ENCODE measurements around the gene SDCCAG8. TPM values are rescaled to one million over a fixed set of nuclear protein-coding genes. Genes with fewer than 3 reads are reported as not detected.

SDCCAG8 gene
- total RNA-seq, 4 donors from 2014 or later, result 30.2 to 46.4 (median 36.7) TPM

DNA sequence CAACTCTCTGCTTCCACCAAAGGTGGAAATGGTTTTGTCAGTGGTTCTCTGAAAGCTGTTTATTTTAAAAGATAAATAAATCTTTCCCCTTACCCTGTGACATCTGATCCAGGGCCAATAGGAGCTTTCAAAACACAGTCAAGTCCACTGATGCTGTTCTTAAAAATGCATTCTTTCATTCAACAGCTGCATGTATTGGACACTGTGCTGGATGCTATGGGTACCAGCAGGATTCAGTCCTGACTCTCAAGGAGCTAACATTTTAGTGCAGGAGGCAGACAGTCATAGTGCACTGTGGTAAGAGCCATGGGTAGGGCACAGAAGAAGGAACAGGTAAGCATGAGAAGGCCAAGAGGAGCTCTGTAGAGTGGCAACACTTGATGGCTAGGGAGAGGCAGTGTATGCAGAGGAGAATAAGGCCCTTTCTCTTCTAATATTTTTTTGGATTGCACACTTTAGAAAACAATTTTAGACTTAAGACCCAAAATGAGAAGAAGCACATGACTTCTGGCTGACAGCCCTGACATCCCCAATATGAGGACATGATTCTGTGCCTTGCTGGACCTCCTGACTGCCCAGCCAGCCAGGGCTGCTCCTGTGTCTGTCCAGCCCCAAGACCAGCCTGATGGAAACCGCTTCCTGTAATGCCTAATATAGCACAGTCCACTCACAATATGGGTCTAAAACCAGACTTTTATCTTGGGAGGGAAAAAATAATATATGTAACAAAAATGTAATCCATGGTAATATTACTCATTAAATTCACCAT is 207.3 kb downstream of the SDCCAG8 start:
- 100% methylated on average over 1 of the region's 1 CpG; no CpG with 5 or more reads in 1 of the 2 donors for WGBS, 2 donors (ENCODE audit: low coverage in 1 of 2)
- no peaks in the 10 kb centered on the region for H3K27me3 ChIP-seq
- no peak overlapping the region for H3K27ac ChIP-seq
- H3K36me3 ChIP-seq, result peaks cover 0 to 14% of the 10 kb centered on the region in 2 donors
- H3K4me1 ChIP-seq, result peaks cover 0 to 5% (median 0%) of the 10 kb centered on the region in 3 donors
- H3K9me3 ChIP-seq, result no peaks in the 10 kb centered on the region
- no peak overlapping the region for H3K4me3 ChIP-seq
- ATAC-seq, result no peak
- TF ChIP-seq POLR2AphosphoS5 (IDR thresholded peaks at IDR 0.05), result no peak
- no peak for TF ChIP-seq POLR2A (IDR thresholded peaks at IDR 0.05)
- TF ChIP-seq, protein P1, sequence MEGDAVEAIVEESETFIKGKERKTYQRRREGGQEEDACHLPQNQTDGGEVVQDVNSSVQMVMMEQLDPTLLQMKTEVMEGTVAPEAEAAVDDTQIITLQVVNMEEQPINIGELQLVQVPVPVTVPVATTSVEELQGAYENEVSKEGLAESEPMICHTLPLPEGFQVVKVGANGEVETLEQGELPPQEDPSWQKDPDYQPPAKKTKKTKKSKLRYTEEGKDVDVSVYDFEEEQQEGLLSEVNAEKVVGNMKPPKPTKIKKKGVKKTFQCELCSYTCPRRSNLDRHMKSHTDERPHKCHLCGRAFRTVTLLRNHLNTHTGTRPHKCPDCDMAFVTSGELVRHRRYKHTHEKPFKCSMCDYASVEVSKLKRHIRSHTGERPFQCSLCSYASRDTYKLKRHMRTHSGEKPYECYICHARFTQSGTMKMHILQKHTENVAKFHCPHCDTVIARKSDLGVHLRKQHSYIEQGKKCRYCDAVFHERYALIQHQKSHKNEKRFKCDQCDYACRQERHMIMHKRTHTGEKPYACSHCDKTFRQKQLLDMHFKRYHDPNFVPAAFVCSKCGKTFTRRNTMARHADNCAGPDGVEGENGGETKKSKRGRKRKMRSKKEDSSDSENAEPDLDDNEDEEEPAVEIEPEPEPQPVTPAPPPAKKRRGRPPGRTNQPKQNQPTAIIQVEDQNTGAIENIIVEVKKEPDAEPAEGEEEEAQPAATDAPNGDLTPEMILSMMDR (IDR thresholded peaks at IDR 0.05), result no peak
- TF ChIP-seq EP300 (IDR thresholded peaks at IDR 0.05), result no peak

DNA sequence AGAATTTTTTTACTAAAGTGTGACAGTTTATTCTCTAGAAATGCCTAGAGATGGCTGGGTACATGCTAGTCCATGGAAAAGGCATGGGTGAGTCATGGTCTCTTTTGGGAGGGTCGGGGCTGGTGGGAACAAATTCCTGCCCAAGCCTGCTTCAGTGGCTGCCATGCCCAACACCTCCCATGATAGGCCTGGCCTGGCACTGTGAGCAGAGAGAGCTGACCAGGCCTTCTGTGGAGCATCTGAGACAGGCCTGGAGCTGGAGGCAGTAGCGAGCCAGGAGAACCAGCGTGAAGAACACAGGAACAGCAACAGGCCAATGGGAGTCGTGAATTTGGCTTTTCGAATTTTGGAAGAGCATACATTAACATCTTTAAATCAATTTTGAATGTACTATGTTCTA is 209.2 kb downstream of the SDCCAG8 start:
- Histone ChIP-seq H3K4me3 (no peak overlapping the region), H3K36me3 (peaks cover 0 to 14% of the 10 kb centered on the region in 2 donors), H3K27me3 (no peaks in the 10 kb centered on the region), H3K4me1 (peaks cover 0 to 5% (median 0%) of the 10 kb centered on the region in 3 donors), H3K27ac (no peak overlapping the region), H3K9me3 (no peaks in the 10 kb centered on the region)
- 91 to 95% methylated on average over 4 of the region's 5 CpGs for WGBS, 2 donors (ENCODE audit: low coverage in 1 of 2)
- ATAC-seq, result no peak
- no peak for TF ChIP-seq POLR2AphosphoS5 (IDR thresholded peaks at IDR 0.05)
- TF ChIP-seq EP300 (IDR thresholded peaks at IDR 0.05), result no peak
- no peak for TF ChIP-seq POLR2A (IDR thresholded peaks at IDR 0.05)
- TF ChIP-seq, protein P1 (IDR thresholded peaks at IDR 0.05), result no peak

DNA sequence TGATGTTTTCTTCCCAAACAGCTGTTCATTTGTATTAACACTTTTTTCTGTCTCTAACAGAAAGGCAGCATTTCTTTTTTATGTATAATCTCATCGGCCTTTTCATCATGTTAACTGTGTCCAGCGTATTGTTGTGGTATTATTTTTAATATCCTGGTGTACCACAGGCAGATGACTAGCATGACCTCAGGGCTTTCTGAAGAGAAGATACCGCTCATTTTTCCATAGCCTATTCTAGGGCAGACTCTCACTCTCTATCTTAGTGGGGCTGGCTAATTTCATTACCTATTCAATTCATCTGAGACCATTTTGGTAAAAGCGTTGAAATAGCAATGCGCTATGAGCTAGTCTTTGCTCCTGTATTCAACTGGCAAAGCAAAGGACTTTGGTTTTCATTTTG is 209.9 kb downstream of the SDCCAG8 start:
- Histone ChIP-seq H3K27me3 (no peaks in the 10 kb centered on the region), H3K4me3 (no peak overlapping the region), H3K9me3 (no peaks in the 10 kb centered on the region), H3K4me1 (peaks cover 0 to 5% (median 0%) of the 10 kb centered on the region in 3 donors), H3K36me3 (peaks cover 0 to 11% of the 10 kb centered on the region in 2 donors), H3K27ac (no peak overlapping the region)
- WGBS, 2 donors (ENCODE audit: low coverage in 1 of 2), result 70 to 93% methylated on average over 5 of the region's 5 CpGs
- no peak for ATAC-seq
- TF ChIP-seq, protein P1 (IDR thresholded peaks at IDR 0.05), result no peak

DNA sequence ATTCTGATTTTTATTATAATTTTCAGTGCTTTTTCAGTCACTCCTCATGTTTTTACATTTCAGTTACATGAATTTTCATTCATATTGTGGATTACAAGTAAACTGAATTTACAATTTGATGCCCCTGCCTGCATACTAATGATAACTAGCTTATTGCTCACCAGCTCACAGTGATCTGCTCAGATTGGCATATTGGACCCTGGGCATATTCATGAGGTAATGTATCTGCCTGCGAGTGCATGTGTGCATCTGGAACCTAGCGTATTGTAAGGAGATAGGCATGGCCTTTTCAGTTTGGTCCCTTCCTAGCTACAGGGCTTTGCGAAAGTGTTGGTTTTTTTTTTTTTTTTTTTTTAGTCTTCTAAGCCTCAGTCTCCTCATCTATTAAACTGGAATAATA is 213.7 kb downstream of the SDCCAG8 start:
- peaks cover 0 to 9% of the 10 kb centered on the region in 2 donors for H3K36me3 ChIP-seq
- H3K4me1 ChIP-seq, result peaks cover 4 to 28% (median 5%) of the 10 kb centered on the region in 3 donors
- no peak overlapping the region for H3K4me3 ChIP-seq
- no peak for ATAC-seq
- no peaks in the 10 kb centered on the region for H3K27me3 ChIP-seq
- WGBS, 2 donors (ENCODE audit: low coverage in 1 of 2), result 98 to 100% methylated on average over 3 of the region's 3 CpGs
- TF ChIP-seq POLR2A (IDR thresholded peaks at IDR 0.05) (no peak), POLR2AphosphoS5 (IDR thresholded peaks at IDR 0.05) (no peak), EP300 (IDR thresholded peaks at IDR 0.05) (no peak)
- TF ChIP-seq, protein P1 (IDR thresholded peaks at IDR 0.05), result no peak
- no peak overlapping the region for H3K27ac ChIP-seq
- H3K9me3 ChIP-seq, result no peaks in the 10 kb centered on the region

DNA sequence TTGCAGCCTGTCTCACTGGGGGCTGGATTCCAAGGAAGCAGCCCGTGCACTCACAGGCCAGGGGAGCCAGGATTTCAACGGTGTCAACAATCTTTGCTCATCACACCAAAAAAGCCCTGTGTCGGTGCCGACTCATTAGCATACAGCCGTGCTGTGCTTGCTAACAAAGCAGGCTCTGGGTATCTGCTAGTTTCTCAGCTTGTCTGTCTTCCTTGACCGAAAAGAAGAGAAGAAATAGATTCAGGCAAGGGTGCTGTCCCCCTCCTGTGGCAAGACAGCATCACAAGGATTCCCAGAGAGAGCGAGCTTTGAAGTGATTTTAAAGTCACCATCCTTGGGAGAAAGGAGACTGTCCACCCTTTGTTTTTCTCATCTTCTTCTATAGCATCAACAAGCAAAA is 214.7 kb downstream of the SDCCAG8 start:
- 66 to 85% methylated on average over 6 to 7 of the region's 7 CpGs for WGBS, 2 donors (ENCODE audit: low coverage in 1 of 2)
- H3K9me3 ChIP-seq, result no peaks in the 10 kb centered on the region
- H3K36me3 ChIP-seq, result peaks cover 0 to 9% of the 10 kb centered on the region in 2 donors
- no peaks in the 10 kb centered on the region for H3K27me3 ChIP-seq
- no peak overlapping the region for H3K27ac ChIP-seq
- no peak for ATAC-seq
- TF ChIP-seq EP300 (IDR thresholded peaks at IDR 0.05), result no peak
- TF ChIP-seq, protein P1 (IDR thresholded peaks at IDR 0.05), result no peak
- TF ChIP-seq POLR2AphosphoS5 (IDR thresholded peaks at IDR 0.05), result no peak
- TF ChIP-seq POLR2A (IDR thresholded peaks at IDR 0.05), result no peak
- no peak overlapping the region for H3K4me3 ChIP-seq
- H3K4me1 ChIP-seq, result peaks cover 4 to 29% (median 5%) of the 10 kb centered on the region in 3 donors

Measured in gastroesophageal sphincter (tissue), 4 donors.